Immature natural killer cell (primary cell): ENCODE data around the gene SRPK2. TPM values are rescaled to one million over a fixed set of nuclear protein-coding genes. Genes with fewer than 3 reads are reported as not detected.

Experiments
- polyA plus RNA-seq, 3 donors: library from polyadenylated mRNA; unstranded; fragments of 300-500 nt; fragmentation: Illumina TruSeq; gene quantifications; one replicate each; pipeline ENCODE4 v1.2.3, GENCODE V29; 2021

SRPK2 gene
- polyA plus RNA-seq, 3 donors from 2014 or later: 51.5 to 92.2 (median 64.1) TPM

Other genes starting within 250 kb of the SRPK2 start
- 1 to 10 TPM in 2 of 3 donors, not detected in 1; 1.5 to 3.0 TPM for gene PUS7, start 133.3 kb upstream of the SRPK2 start, polyA plus RNA-seq
- 10 to 100 TPM; 12.2 to 14.3 (median 14.1) TPM for gene RINT1, start 143.3 kb upstream of the SRPK2 start, polyA plus RNA-seq
- gene EFCAB10, start 192.6 kb upstream of the SRPK2 start, polyA plus RNA-seq: not detected